HG03039 (cell line): ENCODE measurements around the gene SMAD6.

ENCODE experiments used
- ATAC-seq: cut with Tn5 transposase; IDR thresholded peaks from one replicate; pipeline ENCODE4 v1.9.1; 2021; ENCODE audit warnings: mild to moderate bottlenecking, moderate library complexity; ENCODE audit not compliant: unreplicated experiment

SMAD6 gene

DNA sequence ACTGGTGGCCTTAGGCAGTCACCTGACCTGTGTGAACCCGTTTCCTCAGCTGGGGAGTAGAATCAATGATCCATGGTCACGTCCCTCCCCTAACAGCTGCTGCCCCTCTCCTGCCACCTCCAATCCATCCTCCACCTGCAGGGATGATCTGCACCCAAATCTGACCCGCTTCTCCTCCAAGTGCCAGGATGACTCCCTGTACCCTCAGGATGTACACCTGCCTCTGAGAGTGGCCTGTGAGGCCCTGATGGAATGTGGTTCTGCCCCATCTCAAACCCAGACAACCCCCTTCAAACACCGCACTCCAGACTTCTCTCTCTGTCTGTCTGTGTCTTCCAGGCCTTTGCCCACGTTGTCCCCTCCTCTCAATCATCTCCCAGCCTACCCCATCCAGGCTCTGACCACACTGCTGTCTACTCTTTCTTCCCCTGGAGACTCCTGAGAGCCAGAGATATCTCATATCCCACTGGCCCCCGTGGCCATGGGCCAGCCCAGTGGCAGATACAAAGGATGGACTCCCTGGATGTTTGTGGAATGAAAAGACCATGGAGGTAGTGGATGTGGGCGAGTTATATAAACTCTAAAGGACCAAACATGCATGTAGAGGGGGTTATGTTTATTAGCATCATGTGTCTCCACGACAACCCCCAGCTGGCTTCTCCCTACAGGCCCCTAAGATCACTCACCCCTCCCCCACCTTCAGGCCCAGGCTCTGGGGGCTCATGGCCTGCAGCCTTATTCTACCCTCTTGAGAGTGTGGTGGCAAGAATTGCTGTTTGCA is 84.9 kb downstream of the SMAD6 start:
- ATAC-seq: no peak

GRCh38 chr15:66787489-66787871 is 85.4 kb downstream of the SMAD6 start:
- ATAC-seq: no peak

DNA sequence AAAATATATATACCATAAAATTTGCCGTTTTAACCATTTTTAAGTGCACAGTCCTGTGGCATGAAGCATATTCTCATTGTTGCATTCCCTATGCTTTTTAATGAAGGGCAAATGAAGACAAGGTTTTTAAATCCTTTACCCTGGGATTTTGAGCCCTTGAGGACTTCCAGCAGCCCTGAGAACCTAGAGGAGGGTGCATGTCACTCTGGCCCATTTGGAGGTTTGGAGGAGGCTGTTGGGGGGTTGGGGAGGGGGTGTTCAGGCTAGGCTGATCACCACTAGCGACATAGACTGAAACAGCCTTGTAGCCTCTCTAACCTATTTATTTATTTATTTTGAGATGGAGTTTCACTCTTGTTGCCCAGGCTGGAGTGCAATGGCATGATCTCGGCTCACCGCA is 86.0 kb downstream of the SMAD6 start:
- no peak for ATAC-seq

DNA sequence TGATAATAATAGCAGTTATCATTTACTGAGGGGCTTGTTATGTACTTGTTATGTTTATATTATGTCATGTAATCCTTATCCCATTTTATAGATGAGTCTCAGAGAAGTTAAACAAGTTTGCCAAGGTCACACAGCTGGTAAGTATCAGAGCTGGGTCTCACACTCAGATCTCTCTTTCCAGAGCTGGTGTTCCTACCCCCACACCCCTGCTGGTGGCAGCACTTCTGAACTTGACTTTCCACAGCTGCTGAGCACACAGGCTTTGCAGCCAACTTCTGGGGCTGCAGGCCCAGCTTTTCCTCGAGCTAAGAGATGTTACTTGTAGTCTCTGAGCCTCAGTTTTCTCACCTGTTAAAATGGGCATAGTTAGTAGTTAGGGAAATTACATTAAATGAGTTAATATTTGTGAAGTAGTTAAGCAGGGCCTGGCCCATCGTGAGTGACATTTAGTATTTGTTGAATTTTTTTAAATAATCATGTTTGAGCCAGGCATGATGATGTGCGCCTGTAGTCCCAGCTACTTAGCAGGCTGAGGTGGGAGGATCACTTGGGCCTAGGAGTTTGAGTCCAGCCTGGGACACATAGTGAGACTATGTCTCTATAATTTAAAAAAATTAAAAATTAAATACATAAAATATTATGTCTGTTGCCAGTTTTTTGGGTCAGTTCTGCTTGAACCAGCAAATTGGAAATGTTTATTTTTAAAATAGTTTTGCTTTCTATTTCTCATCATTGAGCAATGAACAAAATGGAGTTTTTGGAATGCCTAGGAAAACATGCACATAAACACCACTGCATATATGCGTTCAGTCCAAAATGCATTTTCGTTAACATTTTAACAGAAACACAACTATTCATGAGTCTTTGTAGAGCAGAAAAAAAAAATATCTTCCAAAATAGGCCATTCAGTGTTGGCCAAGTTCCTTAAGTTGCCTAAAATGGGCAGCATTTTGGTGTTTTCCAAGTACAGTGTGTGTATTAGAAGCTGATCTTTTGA is 87.3 kb downstream of the SMAD6 start:
- ATAC-seq: no peak

DNA sequence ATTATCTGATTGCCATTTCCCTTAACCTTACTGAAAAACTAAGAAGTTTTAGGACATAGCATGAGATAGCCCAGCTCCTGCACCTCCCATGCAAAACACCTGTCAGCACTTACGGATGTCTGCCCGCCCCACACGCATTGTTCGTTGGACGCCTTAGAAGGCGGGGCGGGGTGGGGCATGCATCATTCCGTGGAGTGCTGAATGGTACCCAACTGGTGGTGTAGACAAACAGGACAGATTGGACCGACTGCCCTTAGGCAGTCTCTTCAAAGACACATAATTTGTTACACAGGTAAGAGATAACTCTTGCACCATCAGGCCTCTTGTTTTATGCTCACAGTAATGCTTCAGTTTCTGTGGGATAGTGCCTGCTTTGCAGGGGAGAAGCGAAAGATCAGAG is 93.8 kb downstream of the SMAD6 start:
- ATAC-seq: no peak

DNA sequence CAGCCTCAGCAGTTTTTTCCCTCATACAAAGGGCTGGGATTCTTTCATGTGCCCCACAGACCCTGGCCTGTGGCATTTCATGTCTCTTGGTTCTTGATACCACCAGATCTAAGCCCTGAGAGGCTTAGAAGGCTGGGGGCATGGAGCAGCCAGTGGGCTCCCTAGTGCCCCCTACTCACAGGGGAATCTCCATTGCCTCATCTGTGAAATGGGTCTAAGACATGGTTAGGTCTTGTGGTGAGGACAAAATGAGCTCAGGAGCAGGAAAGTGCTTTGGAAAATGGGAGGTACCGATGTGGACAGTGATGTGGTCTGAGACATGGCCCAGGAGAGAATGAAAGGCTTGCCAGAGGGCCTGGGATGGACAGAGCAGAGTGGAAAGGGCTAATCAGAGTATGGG is 94.3 kb downstream of the SMAD6 start:
- no peak for ATAC-seq

DNA sequence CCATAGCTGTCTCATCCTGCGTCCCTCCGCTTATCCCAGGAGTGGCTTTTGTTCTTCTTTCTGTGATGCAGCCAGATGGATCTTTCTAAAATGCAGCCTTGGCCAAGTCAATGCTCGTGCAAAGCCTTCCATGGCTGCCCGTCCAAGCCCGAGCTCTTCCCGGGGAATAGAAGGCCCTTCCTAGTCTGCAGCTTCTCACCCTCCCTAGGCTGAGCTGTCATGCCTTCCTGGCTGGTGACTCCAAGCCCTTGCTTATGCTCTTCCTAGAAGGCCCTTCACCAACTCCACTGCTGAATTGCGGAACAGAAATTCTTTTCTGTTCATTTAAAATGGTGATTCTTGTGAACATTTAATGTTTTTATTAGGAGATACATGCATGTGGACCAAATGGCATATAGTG is 95.9 kb downstream of the SMAD6 start:
- ATAC-seq: no peak

DNA sequence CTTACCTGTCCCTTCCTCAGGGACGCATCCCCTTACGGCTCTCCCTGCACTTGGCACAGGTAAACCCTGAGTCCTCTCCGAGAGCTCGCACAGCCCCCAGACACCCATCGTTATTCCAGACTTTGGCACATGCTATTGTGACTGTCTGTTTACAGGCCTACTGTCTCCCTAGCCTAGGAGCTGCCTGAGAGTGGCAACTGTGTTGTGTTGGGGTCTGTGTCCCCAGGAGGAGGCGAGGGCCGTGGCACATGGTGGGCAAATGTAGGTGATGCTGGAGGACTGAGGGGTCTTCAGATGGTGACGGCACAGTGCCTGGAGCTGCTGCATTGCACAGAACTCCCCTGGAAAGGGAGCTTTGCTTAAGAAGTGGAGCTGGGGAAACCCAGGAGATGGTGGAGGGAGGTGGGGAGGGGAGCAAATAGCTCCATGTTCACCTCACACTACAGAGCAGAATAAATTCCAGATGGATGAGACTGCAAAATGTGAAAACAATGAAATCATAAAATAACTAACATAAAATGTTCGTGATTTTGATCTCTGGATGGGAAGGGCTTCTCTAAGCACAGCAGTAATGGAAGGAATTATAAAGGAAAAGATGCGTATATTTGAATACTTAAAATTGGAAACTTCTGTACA is 96.5 kb downstream of the SMAD6 start:
- no peak for ATAC-seq

DNA sequence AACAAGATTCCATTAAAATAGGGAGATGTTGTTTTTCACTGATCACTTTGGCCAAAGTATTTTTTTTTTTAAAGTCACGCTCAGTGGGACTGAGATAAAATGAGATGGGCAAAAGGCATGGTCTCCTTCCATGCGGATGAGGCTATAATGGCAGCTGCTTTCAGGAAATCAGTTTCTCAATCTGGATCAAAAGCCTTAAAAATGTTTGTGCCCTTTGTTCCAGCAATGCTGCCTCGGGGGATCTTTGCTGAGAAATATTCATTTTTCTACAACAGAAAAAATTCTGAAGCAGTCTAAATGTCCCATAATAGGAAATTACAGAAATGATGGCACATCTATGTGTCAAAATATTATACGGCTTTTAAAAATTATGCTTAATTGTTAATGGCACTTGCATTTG is 97.2 kb downstream of the SMAD6 start:
- no peak for ATAC-seq

- ATAC-seq: no peak
Observed at GRCh38 chr15:66800584-66801235, 98.7 kb downstream of the SMAD6 start.

DNA sequence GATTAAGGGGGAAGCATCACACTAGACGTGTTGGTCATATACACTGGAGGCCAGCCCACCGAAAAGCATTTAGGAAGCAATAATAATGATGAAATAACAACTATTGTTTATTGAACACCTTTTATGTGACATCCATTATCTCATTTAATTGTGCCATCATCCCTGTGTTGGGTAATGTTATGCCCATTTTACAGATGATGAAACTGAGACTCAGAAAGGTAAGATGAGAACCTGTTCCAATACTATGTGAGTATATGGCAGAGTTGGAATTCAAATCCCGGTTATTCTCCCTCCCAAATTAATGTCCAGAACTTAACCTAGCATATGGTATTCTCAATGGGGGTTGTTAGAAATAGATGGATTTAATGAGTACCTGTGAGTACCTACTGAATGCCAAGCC is 99.2 kb downstream of the SMAD6 start:
- no peak for ATAC-seq

- ATAC-seq: no peak
Observed at GRCh38 chr15:66802025-66803001, 100.3 kb downstream of the SMAD6 start.

- ATAC-seq: no peak
Observed at GRCh38 chr15:66803182-66803729, 101.2 kb downstream of the SMAD6 start.

- no peak for ATAC-seq
Observed at GRCh38 chr15:66803749-66804148, 101.7 kb downstream of the SMAD6 start.

DNA sequence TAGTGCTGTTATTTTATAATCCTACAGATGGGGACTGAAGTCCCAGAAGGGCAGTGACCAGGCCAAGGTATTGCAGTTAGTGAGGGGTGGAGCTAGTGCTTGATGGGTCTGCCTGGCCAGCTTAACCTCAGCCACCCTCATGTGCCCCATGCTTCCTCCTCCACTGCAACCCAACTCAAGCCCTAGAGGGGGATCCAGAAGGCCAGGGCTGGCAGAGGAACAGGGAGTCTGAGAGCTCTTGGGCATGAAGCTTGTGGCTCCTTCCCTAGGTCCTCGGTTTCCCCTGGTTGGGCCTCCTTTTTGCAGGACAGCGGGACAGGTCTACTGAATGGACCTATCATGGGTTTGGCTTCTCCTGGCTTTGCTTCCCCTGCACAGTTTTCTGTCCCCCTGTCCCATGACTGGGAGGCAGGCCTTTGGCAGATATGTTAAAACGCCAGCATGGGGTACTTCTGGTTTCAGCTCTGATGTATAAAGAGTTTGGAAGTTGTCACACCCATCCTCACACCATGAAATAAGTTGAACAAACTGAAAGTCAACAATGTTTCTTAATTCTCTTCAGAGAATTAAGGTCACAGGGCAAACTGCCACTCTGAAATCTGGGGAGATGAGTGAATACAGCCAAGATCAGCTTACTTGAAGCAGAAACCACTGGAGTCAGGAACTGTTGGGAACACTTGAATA is 103.3 kb downstream of the SMAD6 start:
- no peak for ATAC-seq

DNA sequence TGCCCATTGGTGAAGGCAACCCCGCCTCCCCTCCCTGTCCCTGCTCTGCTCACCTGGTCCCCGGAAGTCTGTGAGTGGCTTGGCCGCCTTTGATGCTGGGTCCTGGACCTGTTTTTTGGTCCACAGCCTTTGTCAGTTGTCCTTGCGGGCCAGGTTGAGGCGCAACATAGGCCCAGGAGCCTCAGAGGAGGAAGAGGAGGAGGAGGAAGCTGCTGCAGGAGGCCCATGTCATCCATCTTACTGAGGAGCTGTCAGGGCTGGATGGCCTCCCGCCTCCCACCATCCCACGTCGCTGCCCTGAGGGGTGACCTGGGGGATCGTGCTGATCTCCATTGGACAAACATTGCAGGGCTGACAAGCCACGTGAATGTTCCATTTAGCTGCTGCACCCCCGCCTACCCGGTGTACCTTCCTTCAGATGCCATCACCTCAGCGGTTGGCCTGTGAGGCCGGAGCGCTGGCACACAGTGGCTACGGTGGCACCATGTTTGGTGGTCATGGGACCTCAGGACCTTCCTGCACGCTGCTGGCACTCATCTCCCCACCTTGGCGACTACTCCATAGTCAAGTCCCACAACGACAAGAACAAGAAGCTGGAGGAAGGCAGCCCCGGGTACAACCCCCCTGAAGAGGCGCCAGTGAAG is 106.3 kb downstream of the SMAD6 start:
- no peak for ATAC-seq

GRCh38 chr15:66809664-66810063 is 107.6 kb downstream of the SMAD6 start:
- no peak for ATAC-seq

- ATAC-seq: no peak
Observed at GRCh38 chr15:66815318-66815717, 113.3 kb downstream of the SMAD6 start.
